GM18511 (cell line): ENCODE results near the gene HCRT.
"Not testable (repeated sequence)": the region's sequence is repeated elsewhere in the genome, so short reads cannot be mapped to it uniquely, and the experiment has no call there.

Experiments
- ATAC-seq: cut with Tn5 transposase; IDR thresholded peaks from one replicate; pipeline ENCODE4 v1.9.1; 2021; ENCODE audit warnings: mild to moderate bottlenecking, moderate library complexity; ENCODE audit not compliant: unreplicated experiment

The HCRT gene

GRCh38 chr17:42184713-42185620, at the start of gene HCRT:
Gene HCRT, minus strand, starts transcription at chr17:42185452. Its CDS starts 87 bp downstream, at chr17:42185365.
- ATAC-seq: no peak

- ATAC-seq: no peak
Measured at GRCh38 chr17:42233994-42234393, 48.7 kb upstream of the HCRT start.

- no peak for ATAC-seq
Measured at GRCh38 chr17:42233156-42233555, 47.9 kb upstream of the HCRT start.

DNA sequence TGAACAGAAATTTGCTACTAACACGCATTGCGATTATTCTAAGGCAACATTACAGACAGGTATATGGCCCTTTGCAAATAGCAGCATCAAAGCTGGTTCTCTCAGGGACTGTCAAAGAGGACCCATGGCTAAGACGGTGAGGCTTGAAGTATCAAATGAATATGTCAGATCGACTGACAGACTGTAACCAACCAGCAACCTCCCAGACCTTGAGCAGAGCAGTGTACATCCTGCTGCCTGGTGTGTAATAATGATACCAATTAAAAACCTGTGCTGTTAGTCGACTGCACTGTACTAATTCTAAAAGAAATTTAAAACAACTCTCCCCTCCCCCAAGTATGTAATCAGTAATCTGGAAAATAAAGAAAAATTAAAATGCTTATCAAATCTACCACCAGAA, 45.0 kb upstream of the HCRT start:
- no peak for ATAC-seq

DNA sequence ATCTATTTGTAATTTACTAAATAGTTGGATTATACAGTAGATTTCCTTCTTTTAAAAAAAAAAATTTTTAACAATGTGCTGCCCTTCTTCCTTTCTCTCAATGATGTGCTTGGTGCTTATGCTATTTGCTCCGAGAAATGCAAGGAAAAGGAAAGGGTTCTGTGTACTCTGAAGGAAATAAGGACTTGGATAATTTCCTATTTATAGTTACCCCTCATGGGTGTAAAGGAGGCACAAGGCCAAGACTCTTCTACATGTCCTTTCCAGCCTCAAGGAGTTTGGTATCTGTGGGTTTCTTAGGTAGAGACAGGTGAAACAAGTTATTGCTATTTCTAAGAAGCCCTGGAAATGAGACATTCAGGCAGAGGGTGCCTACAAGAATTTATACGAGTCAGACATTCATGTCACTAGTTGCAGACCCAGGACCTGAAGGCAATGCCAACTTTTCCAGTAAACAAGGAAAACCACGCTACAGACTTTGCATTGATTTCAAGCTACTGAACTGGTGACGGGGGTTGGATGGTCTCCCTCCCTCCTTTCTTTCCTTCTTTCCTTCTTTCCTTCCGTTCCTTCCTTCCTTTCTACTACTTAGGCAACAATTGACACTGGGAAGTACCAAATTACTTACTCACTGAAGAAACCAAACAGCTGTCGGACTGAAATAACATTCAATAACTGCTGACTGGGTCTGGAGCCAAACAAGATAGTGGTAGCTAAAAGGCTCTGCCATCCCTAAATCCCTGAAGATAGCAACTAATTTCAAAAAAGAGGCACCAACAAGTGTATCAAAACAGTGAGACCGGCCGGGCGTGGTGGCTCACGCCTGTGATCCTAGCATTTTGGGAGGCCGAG, 42.8 kb upstream of the HCRT start:
- no peak for ATAC-seq

DNA sequence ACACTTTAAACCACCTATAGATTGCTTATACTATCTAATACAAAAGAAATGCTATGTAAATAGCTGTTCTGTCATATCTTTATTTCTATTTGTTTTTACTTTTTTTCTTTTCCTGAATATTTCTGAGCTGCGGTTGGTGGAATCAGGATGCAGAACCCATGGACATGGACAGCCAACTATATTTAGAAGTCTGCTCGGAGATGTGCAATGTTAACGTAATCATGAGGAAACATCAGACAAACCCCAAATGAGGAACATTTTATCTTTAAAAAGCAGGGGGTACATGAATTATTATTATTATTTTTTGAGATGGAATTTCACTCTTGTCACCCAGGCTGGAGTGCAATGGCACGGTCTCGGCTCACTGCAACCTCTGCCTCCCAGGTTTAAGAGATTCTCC, 40.4 kb upstream of the HCRT start:
- no peak for ATAC-seq

DNA sequence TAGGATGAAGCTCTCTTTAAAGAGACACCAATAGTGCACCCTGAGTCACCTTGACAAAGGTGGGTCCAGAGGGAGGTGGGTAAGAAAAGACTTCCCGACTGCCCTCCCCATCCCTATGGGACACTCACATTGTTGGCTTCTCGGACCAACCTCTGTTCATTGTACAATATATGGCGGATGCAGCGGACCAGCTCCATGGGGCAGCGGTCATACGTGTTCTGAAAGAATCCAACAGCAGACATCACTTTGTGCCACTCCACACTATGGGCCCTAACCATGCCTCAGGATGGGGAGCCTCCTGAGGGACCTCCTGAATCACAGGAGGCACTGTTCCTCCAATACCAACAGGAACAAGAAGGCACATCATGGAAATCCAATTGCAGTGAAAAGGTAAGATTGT, 39.4 kb upstream of the HCRT start:
- no peak for ATAC-seq

- ATAC-seq: no peak
Measured at GRCh38 chr17:42221886-42222745, 36.9 kb upstream of the HCRT start.

- not testable (repeated sequence) for ATAC-seq
Measured at GRCh38 chr17:42219280-42219679, 34.0 kb upstream of the HCRT start.

DNA sequence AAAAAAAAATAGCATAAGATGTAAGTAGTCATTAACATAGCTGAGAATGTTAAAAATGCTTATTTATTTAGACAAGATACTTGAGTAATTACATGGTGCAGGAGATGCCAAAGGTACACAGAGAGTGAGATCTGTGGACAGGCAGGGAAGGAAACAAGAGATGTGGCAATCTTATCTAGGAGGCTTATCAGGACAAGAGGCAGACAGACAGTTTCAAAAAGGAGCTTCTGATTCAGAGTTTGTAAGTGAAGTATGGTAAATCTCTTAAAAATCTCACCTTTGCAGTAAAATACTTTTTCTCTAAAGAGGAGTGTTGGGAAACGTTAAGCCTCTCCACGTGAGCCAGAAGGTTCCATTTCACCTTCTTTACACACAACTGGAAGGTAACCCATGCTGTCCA, 28.9 kb upstream of the HCRT start:
- ATAC-seq: no peak

GRCh38 chr17:42212382-42212781, 27.1 kb upstream of the HCRT start:
- ATAC-seq: no peak

- ATAC-seq: not testable (repeated sequence)
Measured at GRCh38 chr17:42211921-42212341, 26.7 kb upstream of the HCRT start.

- ATAC-seq: no peak
Measured at GRCh38 chr17:42210046-42210445, 24.8 kb upstream of the HCRT start.

- ATAC-seq: not testable (repeated sequence)
Measured at GRCh38 chr17:42206153-42206612, 20.9 kb upstream of the HCRT start.

DNA sequence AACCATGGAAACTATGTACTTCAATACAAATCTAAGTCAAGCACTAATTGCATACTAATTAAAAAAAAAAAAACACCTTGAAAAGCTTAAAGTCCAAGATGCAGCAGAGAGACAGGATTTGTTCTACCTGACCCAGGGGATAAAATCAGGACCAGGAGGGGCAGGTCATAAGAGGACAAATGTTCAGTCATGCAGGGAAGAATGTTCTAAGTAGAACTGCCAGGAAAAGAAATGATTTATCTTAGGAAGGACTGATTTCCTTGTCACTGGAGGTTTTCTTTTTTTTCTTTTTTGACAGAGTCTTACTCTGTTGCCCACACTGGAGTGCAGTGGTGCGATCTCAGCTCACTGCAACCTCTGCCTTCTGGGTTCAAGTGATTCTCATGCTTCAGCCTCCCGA, 18.1 kb upstream of the HCRT start:
- no peak for ATAC-seq

- no peak for ATAC-seq
Measured at GRCh38 chr17:42202696-42203095, 17.4 kb upstream of the HCRT start.

GRCh38 chr17:42202159-42202558, 16.9 kb upstream of the HCRT start:
- no peak for ATAC-seq

DNA sequence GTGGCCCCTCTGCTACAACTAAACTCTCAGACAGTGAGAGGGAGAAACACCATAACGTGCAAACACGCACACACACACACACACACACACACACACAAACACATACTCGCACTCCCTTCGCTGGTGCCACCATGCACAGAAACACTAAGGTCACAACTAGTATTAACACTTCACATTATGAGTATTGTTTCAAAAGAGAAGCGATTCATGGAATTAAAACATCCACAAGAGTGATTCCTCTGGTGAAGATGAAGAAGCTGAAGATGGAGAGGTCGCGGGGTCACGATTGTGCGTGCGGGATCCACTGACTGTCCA, 16.2 kb upstream of the HCRT start:
- ATAC-seq: no peak

- ATAC-seq: no peak
Measured at GRCh38 chr17:42200706-42201457, 15.6 kb upstream of the HCRT start.

GRCh38 chr17:42199416-42200011, 14.3 kb upstream of the HCRT start:
- no peak for ATAC-seq
